AG10803 (cell line): ENCODE results near the gene CACNA1I.

Experiments used
- DNase-seq: peaks from one replicate; pipeline ENCODE4 v3.0.0; 2010; ENCODE audit warnings: low read depth
- H3K4me3 ChIP-seq: 2 replicates; pipeline ENCODE4 v1.5.1; 2011; ENCODE audit warnings: mild to moderate bottlenecking, low read length, control low read depth
- TF ChIP-seq, protein P1 (sequence below): conservative IDR thresholded peaks from 2 replicates; pipeline ENCODE4 v1.5.1; 2011; ENCODE audit warnings: mild to moderate bottlenecking, low read length, control low read depth, inconsistent platforms

The CACNA1I gene

GRCh38 chr22:39600491-39601179 lies 30.1 kb downstream of the CACNA1I start:
- no peak overlapping the region for H3K4me3 ChIP-seq
- DNase-seq, result no peak
- TF ChIP-seq, protein P1, sequence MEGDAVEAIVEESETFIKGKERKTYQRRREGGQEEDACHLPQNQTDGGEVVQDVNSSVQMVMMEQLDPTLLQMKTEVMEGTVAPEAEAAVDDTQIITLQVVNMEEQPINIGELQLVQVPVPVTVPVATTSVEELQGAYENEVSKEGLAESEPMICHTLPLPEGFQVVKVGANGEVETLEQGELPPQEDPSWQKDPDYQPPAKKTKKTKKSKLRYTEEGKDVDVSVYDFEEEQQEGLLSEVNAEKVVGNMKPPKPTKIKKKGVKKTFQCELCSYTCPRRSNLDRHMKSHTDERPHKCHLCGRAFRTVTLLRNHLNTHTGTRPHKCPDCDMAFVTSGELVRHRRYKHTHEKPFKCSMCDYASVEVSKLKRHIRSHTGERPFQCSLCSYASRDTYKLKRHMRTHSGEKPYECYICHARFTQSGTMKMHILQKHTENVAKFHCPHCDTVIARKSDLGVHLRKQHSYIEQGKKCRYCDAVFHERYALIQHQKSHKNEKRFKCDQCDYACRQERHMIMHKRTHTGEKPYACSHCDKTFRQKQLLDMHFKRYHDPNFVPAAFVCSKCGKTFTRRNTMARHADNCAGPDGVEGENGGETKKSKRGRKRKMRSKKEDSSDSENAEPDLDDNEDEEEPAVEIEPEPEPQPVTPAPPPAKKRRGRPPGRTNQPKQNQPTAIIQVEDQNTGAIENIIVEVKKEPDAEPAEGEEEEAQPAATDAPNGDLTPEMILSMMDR, result no peak

GRCh38 chr22:39601180-39601535 lies 30.6 kb downstream of the CACNA1I start:
- TF ChIP-seq, protein P1, result no peak
- no peak overlapping the region for H3K4me3 ChIP-seq
- no peak for DNase-seq

- TF ChIP-seq, protein P1, result no peak
- no peak for DNase-seq
- no peak overlapping the region for H3K4me3 ChIP-seq
Observed at GRCh38 chr22:39603345-39603744, 32.8 kb downstream of the CACNA1I start.

DNA sequence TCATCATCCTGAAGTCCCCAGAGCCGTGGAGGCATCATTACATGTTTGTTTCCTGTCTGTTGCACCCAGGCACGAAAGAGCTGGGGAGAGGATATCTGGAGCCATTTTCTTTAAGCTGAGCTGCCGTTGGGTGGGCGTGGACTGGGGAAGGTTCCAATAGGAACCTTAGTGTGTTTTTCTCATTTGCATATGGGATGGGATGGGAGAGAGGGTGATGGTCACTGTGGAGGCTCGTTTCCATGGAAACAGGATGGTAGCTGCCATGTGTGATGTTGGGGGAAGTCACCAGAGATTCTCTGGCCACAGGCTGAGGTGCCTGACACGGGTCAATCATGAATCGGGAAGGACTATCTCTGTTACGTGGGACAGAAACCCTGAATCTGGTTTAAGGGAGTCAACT lies 39.7 kb downstream of the CACNA1I start:
- H3K4me3 ChIP-seq, result no peak overlapping the region
- TF ChIP-seq, protein P1, result no peak
- DNase-seq, result no peak

- TF ChIP-seq, protein P1, result no peak
- no peak for DNase-seq
- H3K4me3 ChIP-seq, result no peak overlapping the region
Observed at GRCh38 chr22:39610766-39611165, 40.2 kb downstream of the CACNA1I start.

GRCh38 chr22:39611360-39611759 lies 40.8 kb downstream of the CACNA1I start:
- H3K4me3 ChIP-seq, result no peak overlapping the region
- no peak for DNase-seq
- TF ChIP-seq, protein P1, result no peak

DNA sequence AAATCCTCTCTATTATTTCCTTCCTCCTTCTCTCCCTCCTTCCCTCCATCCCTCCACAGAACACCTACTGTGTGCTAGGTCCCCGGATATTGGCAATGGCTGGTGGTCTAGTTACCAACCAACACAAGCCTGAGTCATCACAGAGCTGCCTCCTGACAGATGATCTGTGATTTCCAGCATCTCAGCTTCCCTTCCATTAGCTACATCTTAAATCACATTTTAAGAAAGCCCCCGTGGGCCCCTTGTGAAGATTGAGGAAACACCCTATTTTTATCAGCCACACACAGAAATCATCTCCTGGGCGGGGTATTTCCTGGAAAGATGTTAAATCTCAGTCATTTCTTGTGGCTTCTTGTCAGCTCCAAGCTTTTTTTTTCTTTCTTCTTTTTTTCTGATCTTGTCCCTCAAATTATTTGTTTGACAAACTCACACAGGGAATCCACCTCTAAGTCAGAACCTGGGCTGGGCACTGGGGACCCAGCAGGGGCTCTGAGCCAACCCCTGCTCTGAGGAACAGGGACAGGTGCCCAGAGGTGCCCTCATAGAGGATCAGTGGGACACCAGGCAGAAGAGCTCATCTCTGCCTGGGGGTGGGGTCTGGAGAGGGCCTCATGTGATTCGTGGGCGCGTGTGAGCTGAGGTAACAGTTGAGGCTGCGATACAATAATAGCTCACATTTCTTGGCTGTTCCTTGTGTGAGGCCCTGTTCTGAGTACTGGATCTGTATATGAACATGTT lies 42.4 kb downstream of the CACNA1I start:
- DNase-seq, result no peak
- H3K4me3 ChIP-seq, result no peak overlapping the region
- TF ChIP-seq, protein P1, result no peak
